Upper lobe of right lung (tissue), 1 donor: Measurements from ENCODE around the gene EIF5A. TPM values are rescaled to one million over a fixed set of nuclear protein-coding genes. Genes with fewer than 3 reads are reported as not detected.
"Not testable (repeated sequence)": the region's sequence is repeated elsewhere in the genome, so short reads cannot be mapped to it uniquely, and the experiment has no call there.

Source experiments
- ATAC-seq: fragments of 200-7000 bp; cut with Tn5 transposase; one replicate; pipeline ENCODE4 v1.9.1; 2020; ENCODE audit warnings: mild to moderate bottlenecking, moderate library complexity
- DNase-seq: peaks from one replicate; pipeline ENCODE4 v3.0.0-alpha.2; 2020
- H3K27ac ChIP-seq: fragments of 200-600 bp; one replicate; pipeline ENCODE4 v1.8.0; 2022
- H3K27me3 ChIP-seq: fragments of 200-600 bp; one replicate; pipeline ENCODE4 v1.8.0; 2022; ENCODE audit warnings: mild to moderate bottlenecking
- H3K36me3 ChIP-seq: fragments of 200-600 bp; one replicate; pipeline ENCODE4 v1.8.0; 2022
- H3K4me1 ChIP-seq: fragments of 200-600 bp; one replicate; pipeline ENCODE4 v1.8.0; 2022
- H3K4me3 ChIP-seq: fragments of 200-600 bp; one replicate; pipeline ENCODE4 v1.8.0; 2022; ENCODE audit warnings: mild to moderate bottlenecking
- H3K9me3 ChIP-seq: fragments of 200-600 bp; one replicate; pipeline ENCODE4 v1.8.0; 2022
- intact Hi-C: fragments of 100-400 bp; cut with DNase I; formaldehyde crosslinking; loops from one replicate; pipeline ENCODE4 v1.11.0; 2022
- total RNA-seq: library from RNA; stranded (reverse); fragmentation: NEBNext Ultra II Directional; extraction: Animal tissue kit (Norgen Biotek cat#: 25700); gene quantifications from one replicate; pipeline ENCODE4 v1.2.1, GENCODE V29; 2021
- TF ChIP-seq, protein P1 (sequence below): fragments of 200-600 bp; IDR thresholded peaks from one replicate; pipeline ENCODE4 v1.8.0; 2022; ENCODE audit warnings: antibody characterized with exemption
- donor health status: DM: no; HTN: yes; CAD: no; lungs with severe emphysema.

Gene EIF5A
- total RNA-seq, 1 donor from 2014 or later = 241 TPM

DNA sequence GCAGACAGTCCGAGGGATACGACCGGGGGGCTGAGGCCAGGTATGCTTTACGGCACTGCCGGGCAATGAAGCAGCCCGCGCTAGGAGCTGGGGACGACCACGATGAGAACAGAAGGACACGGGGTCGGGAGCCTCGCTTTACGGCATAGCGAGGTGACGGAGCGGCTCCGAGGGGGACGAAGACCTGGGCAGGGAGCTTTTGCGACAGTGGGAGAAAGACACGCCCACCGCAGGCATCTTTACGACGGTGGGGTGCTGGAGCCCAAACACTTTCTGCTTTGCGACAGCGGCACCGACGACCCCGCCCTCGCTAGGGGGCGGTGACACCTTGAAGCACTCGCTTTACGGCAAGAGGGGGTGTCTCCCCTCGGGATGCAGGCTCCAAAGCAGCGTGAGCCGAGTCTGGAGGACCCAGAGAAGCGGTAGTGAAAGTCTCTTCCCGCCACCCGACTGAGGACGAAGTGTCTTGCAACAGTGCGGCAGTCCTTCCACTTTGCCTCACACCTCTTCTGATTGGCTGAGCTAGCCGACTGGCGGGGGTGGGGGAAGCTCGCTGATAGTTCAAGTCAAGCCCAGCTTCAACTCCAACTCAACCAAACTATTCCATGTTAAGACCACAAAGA is 22.1 kb downstream of the EIF5A start:
- H3K36me3 ChIP-seq = peaks cover 3% of the 10 kb centered on the region
- no peaks in the 10 kb centered on the region for H3K9me3 ChIP-seq
- ATAC-seq (peak; percentile 94), DNase-seq (peak; percentile 99)
- peak overlapping the region; percentile 87 for H3K4me3 ChIP-seq
- intact Hi-C loops = no loop called here
- no peaks in the 10 kb centered on the region for H3K27me3 ChIP-seq
- TF ChIP-seq, protein P1, sequence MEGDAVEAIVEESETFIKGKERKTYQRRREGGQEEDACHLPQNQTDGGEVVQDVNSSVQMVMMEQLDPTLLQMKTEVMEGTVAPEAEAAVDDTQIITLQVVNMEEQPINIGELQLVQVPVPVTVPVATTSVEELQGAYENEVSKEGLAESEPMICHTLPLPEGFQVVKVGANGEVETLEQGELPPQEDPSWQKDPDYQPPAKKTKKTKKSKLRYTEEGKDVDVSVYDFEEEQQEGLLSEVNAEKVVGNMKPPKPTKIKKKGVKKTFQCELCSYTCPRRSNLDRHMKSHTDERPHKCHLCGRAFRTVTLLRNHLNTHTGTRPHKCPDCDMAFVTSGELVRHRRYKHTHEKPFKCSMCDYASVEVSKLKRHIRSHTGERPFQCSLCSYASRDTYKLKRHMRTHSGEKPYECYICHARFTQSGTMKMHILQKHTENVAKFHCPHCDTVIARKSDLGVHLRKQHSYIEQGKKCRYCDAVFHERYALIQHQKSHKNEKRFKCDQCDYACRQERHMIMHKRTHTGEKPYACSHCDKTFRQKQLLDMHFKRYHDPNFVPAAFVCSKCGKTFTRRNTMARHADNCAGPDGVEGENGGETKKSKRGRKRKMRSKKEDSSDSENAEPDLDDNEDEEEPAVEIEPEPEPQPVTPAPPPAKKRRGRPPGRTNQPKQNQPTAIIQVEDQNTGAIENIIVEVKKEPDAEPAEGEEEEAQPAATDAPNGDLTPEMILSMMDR = no peak
- peak overlapping the region; percentile 92 for H3K27ac ChIP-seq
- H3K4me1 ChIP-seq = peaks cover 15% of the 10 kb centered on the region

GRCh38 chr17:7329997-7330637 is 22.7 kb downstream of the EIF5A start:
- intact Hi-C loops = no loop called here
- Histone ChIP-seq H3K9me3 (no peaks in the 10 kb centered on the region), H3K27ac (peak overlapping the region; percentile 92), H3K4me1 (peaks cover 15% of the 10 kb centered on the region), H3K27me3 (no peaks in the 10 kb centered on the region), H3K36me3 (no peaks in the 10 kb centered on the region), H3K4me3 (peak overlapping the region; percentile 87)
- TF ChIP-seq, protein P1 = no peak
- DNase-seq = peak; percentile 85
- peak; percentile 53 for ATAC-seq

- H3K36me3 ChIP-seq = no peaks in the 10 kb centered on the region
- H3K4me1 ChIP-seq = peaks cover 15% of the 10 kb centered on the region
- no peaks in the 10 kb centered on the region for H3K27me3 ChIP-seq
- intact Hi-C loops = no loop called here
- H3K4me3 ChIP-seq = peak overlapping the region; percentile 87
- TF ChIP-seq, protein P1 = no peak
- ATAC-seq = no peak
- no peaks in the 10 kb centered on the region for H3K9me3 ChIP-seq
- no peak for DNase-seq
- peak overlapping the region; percentile 92 for H3K27ac ChIP-seq
Measured at GRCh38 chr17:7330638-7331015, 23.2 kb downstream of the EIF5A start.

- intact Hi-C loops = no loop called here
- Histone ChIP-seq H3K27me3 (no peaks in the 10 kb centered on the region), H3K9me3 (no peaks in the 10 kb centered on the region), H3K4me1 (peaks cover 15% of the 10 kb centered on the region), H3K27ac (no peak overlapping the region), H3K4me3 (no peak overlapping the region), H3K36me3 (no peaks in the 10 kb centered on the region)
- TF ChIP-seq, protein P1 = no peak
- ATAC-seq (no peak), DNase-seq (no peak)
Measured at GRCh38 chr17:7332111-7332510, 24.7 kb downstream of the EIF5A start.

DNA sequence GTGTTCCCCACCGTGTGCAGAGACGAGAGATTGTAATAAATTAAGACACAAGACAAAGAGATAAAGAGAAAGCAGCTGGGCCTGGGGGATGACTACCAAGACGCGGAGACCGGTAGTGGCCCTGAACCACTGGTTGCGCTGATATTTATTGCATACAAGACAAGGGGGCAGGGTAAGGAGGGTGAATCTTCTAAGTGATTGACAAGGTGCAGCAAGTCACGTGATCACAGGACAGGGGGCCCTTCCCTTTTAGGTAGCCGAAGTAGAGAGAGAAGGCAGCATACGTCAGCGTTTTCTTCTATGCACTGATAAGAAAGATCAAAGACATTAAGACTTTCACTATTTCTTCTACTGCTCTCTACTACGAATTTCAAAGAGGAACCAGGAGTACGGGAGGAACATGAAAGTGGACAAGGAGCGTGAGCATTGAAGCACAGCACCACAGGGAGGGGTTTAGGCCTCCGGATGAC is 25.2 kb downstream of the EIF5A start:
- peaks cover 15% of the 10 kb centered on the region for H3K4me1 ChIP-seq
- intact Hi-C loops, H3K9me3 ChIP-seq, DNase-seq, ATAC-seq, H3K27ac ChIP-seq, H3K36me3 ChIP-seq, H3K27me3 ChIP-seq, H3K4me3 ChIP-seq: not testable (repeated sequence)

DNA sequence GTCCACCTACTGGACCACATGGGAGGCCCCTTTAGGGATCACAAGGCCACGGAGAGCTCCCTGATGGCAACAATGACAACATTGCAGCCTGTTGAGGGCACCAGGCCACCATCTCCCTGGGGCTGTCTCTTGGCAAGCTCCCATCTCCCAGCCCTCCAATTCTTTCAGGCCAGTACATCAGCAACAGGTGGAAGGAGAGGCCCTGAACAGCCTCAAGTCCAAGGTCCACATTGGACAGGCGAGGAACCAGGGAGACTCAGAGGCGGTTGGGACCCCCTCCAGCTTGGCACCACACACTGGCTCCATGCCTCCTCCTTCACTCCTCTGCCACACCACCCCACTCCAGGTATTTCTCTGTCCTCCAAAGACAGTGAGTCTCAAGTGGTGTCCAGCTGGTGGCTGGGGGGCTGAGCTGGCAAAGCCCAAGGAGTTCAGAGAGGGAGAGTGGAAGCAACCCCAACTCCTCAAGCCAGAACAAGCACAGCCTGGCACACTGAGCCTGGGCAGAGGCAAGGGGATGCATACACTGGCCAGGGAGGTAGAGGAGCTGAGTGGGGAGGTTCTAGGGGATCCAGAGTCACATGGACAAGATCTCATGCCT is 27.6 kb downstream of the EIF5A start:
- Histone ChIP-seq H3K27ac (no peak overlapping the region), H3K36me3 (no peaks in the 10 kb centered on the region), H3K9me3 (no peaks in the 10 kb centered on the region), H3K4me1 (peaks cover 6% of the 10 kb centered on the region), H3K4me3 (no peak overlapping the region), H3K27me3 (no peaks in the 10 kb centered on the region)
- TF ChIP-seq, protein P1 = no peak
- ATAC-seq (no peak), DNase-seq (no peak)
- intact Hi-C loops = no loop called here

- H3K27ac ChIP-seq, DNase-seq, H3K4me1 ChIP-seq, H3K27me3 ChIP-seq, H3K9me3 ChIP-seq, H3K4me3 ChIP-seq, intact Hi-C loops, H3K36me3 ChIP-seq, ATAC-seq: not testable (repeated sequence)
Measured at GRCh38 chr17:7335765-7336164, 28.3 kb downstream of the EIF5A start.
